ENCODE data around the gene CSNK1G2.
A peak's percentile ranks its signal among the peaks of the same experiment; 100 is the strongest.

The CSNK1G2 gene

GRCh38 chr19:1944916-1945561 is 4.1 kb downstream of the CSNK1G2 start:
- no peak for DNase-seq (ENCODE audit: extremely low spot score)
- CTCF ChIA-PET = interaction anchor here (1.1 to 2.1 kb wide), 6 partner anchors 9 to 63 kb away, joined by 3 to 9 read pairs (median 4); no protein-coding TSS in a partner anchor
- POLR2A ChIA-PET = no interaction called here
- TF ChIP-seq, protein P1, sequence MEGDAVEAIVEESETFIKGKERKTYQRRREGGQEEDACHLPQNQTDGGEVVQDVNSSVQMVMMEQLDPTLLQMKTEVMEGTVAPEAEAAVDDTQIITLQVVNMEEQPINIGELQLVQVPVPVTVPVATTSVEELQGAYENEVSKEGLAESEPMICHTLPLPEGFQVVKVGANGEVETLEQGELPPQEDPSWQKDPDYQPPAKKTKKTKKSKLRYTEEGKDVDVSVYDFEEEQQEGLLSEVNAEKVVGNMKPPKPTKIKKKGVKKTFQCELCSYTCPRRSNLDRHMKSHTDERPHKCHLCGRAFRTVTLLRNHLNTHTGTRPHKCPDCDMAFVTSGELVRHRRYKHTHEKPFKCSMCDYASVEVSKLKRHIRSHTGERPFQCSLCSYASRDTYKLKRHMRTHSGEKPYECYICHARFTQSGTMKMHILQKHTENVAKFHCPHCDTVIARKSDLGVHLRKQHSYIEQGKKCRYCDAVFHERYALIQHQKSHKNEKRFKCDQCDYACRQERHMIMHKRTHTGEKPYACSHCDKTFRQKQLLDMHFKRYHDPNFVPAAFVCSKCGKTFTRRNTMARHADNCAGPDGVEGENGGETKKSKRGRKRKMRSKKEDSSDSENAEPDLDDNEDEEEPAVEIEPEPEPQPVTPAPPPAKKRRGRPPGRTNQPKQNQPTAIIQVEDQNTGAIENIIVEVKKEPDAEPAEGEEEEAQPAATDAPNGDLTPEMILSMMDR (IDR thresholded peaks at IDR 0.05; ENCODE audit: control extremely low read depth, extremely low read depth, low read depth, missing control alignments) = no peak

- TF ChIP-seq, protein P1 (IDR thresholded peaks at IDR 0.05; ENCODE audit: control extremely low read depth, extremely low read depth, low read depth, missing control alignments) = peak; percentile 45
- POLR2A ChIA-PET = interaction anchor here (0.9 kb wide), 1 partner anchor 1370 kb away, joined by 5 read pairs; no protein-coding TSS in a partner anchor
- DNase-seq (ENCODE audit: extremely low spot score) = no peak
- CTCF ChIA-PET = interaction anchor here (0.8 to 2.1 kb wide), 8 partner anchors 8 to 62 kb away, joined by 3 to 9 read pairs (median 3); no protein-coding TSS in a partner anchor
Measured at GRCh38 chr19:1945899-1946298, 4.9 kb downstream of the CSNK1G2 start.

- ChIA-PET POLR2A (no interaction called here), CTCF (no interaction called here)
- TF ChIP-seq, protein P1 (IDR thresholded peaks at IDR 0.05; ENCODE audit: control extremely low read depth, extremely low read depth, low read depth, missing control alignments) = no peak
- no peak for DNase-seq (ENCODE audit: extremely low spot score)
Measured at GRCh38 chr19:1947651-1948209, 6.8 kb downstream of the CSNK1G2 start.

DNA sequence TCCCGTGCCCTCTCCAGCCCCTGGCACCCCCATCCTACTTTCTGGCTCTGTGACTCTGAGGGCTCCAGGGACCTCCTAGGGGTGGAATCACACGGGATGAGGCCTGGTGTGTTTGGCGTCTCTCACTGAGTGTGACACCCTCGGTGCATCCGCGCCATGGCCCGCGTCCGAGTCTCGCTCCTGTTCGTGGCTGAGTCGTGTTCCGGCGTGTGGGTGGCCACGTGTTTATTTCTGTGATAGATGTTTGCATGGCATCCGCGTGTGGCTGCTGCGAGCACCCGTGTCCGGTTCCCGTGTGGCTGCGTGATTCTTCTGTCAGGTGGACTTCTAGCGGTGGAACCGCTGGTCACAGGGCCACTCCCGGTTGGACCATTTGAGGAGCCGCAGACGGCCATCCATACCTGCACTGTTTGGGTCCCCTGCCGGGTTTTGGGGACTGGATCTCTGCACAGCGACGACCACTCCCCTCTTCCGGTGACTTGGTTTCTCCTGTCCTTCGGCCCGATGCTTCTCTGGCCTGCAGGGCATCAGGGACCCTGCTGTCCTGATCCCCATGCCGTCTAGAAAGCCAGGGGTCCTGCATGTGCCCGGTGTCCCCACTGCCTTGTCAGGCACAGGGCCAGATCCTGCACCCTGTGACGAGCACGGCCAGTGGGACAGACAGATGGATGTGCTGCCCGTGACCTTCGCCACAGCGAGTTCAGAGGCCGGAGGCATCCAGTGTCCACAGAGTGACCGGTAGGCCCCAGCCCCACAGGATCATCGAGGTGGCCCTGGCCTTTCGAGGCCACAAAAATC is 8.5 kb downstream of the CSNK1G2 start:
- TF ChIP-seq, protein P1 (IDR thresholded peaks at IDR 0.05; ENCODE audit: control extremely low read depth, extremely low read depth, low read depth, missing control alignments) = no peak
- no peak for DNase-seq (ENCODE audit: extremely low spot score)
- CTCF ChIA-PET = no interaction called here
- POLR2A ChIA-PET = no interaction called here

DNA sequence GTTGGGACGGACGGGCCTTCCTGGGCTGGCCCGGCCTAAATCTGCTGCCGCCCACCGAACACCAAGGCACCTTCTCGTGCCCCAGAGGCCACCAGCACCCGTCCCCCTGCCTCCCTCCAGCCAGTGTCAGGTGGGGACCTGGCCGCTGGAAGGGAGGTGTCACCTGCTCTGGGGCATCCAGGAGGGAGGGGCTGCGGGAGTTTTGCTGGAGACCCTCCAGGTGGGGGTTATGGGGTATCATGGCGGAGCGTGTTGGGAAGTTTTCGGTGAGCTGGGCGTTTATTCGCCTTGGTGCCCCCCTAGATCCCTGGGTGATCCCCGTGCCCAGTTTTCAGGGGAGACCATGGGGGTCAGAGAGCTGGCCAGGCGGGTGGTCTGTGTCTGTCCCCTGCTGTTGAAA is 9.7 kb downstream of the CSNK1G2 start:
- ChIA-PET CTCF (no interaction called here), POLR2A (no interaction called here)
- TF ChIP-seq, protein P1 (IDR thresholded peaks at IDR 0.05; ENCODE audit: control extremely low read depth, extremely low read depth, low read depth, missing control alignments) = no peak
- DNase-seq (ENCODE audit: extremely low spot score) = no peak

GRCh38 chr19:1952635-1953034 is 11.7 kb downstream of the CSNK1G2 start:
- ChIA-PET CTCF (interaction anchor here (1.3 kb wide), 1 partner anchor 10 kb away, joined by 3 read pairs; no protein-coding TSS in a partner anchor), POLR2A (no interaction called here)
- DNase-seq (ENCODE audit: extremely low spot score) = no peak
- TF ChIP-seq, protein P1 (IDR thresholded peaks at IDR 0.05; ENCODE audit: control extremely low read depth, extremely low read depth, low read depth, missing control alignments) = no peak

Data from GM10248 (cell line).